K562 (cell line): ENCODE measurements around the gene ERC2. TPM values are rescaled to one million over a fixed set of nuclear protein-coding genes. Genes with fewer than 3 reads are reported as not detected.

Experiments
- ILK ChIP-seq: fragments of 450-650 bp; IDR thresholded peaks from 2 replicates; pipeline ENCODE4 v1.6.1; 2016; ENCODE audit warnings: missing genetic modification characterization, low read depth, mild to moderate bottlenecking, missing compliant biosample characterization, moderate library complexity, borderline replicate concordance
- LARP7 ChIP-seq: fragments of 450-650 bp; IDR thresholded peaks from 2 replicates; pipeline ENCODE4 v1.6.1; 2016
- MCM3 ChIP-seq: fragments of 450-650 bp; IDR thresholded peaks from 2 replicates; pipeline ENCODE4 v1.6.1; 2016
- MYNN ChIP-seq, 2 experiments: sonication (generic); formaldehyde crosslinking in 1 of 2; IDR thresholded peaks; 2 replicates each; pipeline versions ENCODE4 v1.5.0 to v1.6.1; 2016 to 2020; ENCODE audit warnings: antibody characterized with exemption in 1 of 2, missing genetic modification reagents in 1 of 2
- SIX5 ChIP-seq, 2 experiments: IDR thresholded peaks; 2 replicates each; pipeline ENCODE4 v1.6.1; 2011; ENCODE audit warnings: low read length in 2 of 2, borderline replicate concordance in 1 of 2, low read depth in 1 of 2, mild to moderate bottlenecking in 1 of 2, moderate library complexity in 1 of 2; ENCODE audit not compliant: insufficient read depth in 1 of 2
- TSHZ1 ChIP-seq: fragments of 250-450 bp; sonication (Bioruptor Pico); IDR thresholded peaks from 2 replicates; pipeline ENCODE4 v1.4.0; 2020; ENCODE audit warnings: mild to moderate bottlenecking, moderate library complexity
- VEZF1 ChIP-seq: fragments of 200-800 bp; sonication (Bioruptor generic); IDR thresholded peaks from 2 replicates; pipeline ENCODE4 v1.6.1; 2017; ENCODE audit warnings: missing genetic modification characterization, missing compliant biosample characterization
- ZBED1 ChIP-seq: IDR thresholded peaks from 2 replicates; pipeline ENCODE4 v1.6.1; 2014
- ZNF695 ChIP-seq: fragments of 450-650 bp; formaldehyde crosslinking; IDR thresholded peaks from 2 replicates; pipeline ENCODE4 v1.4.0; 2020; ENCODE audit warnings: mild to moderate bottlenecking, moderate library complexity
- polyA plus RNA-seq, 8 experiments: library from polyadenylated mRNA; depleted of rRNA in 4 of 8; stranded (reverse) in 5 of 8; unstranded in 3 of 8; fragments of >200 nt; fragmentation: Nextera tagmentation in 2 of 8; fragmentation: Illumina TruSeq in 1 of 8; extraction: Ambion mirVana in 2 of 8; extraction: Trizol in 1 of 8; gene quantifications; 2 replicates each; pipeline versions ENCODE4 v1.2.1 to v1.2.3, GENCODE V29; 2011 to 2014; ENCODE audit warnings: inconsistent platforms in 1 of 8, missing spikeins in 1 of 8
- total RNA-seq, 7 experiments: library from RNA; depleted of rRNA in 6 of 7; stranded (reverse); fragments of >200 nt in 6 of 7; fragmentation: Illumina TruSeq in 2 of 7; extraction: Trizol in 2 of 7; gene quantifications; 2 replicates each; pipeline versions ENCODE4 v1.2.1 to v1.2.3, GENCODE V29; 2011 to 2021; ENCODE audit warnings: low replicate concordance in 1 of 7

Gene ERC2
- total and polyA plus RNA-seq, 9 of the 15 experiments (the other 6 are each of a cell fraction or from before 2014, with no cell fraction given), result 0.04 to 0.18 (median 0.07) TPM; not detected in 2

GRCh38 chr3:55592572-55592971 is 875.7 kb downstream of the ERC2 start (continued):
- TF ChIP-seq ILK (tag) (no peak), MYNN (IDR thresholded peaks at IDR 0.05) (no peak), MYNN (CRISPR knock-in tag; IDR thresholded peaks at IDR 0.05) (no peak), MCM3 (no peak), ZBED1 (no peak), LARP7 (no peak), SIX5 (IDR thresholded peaks at IDR 0.05; ENCODE audit: borderline replicate concordance in 1 of 2, insufficient read depth in 1 of 2, low read depth in 1 of 2, low read length in 2 of 2) (no peak), VEZF1 (CRISPR knock-in tag) (no peak), TSHZ1 (CRISPR knock-in tag) (no peak), ZNF695 (CRISPR knock-in tag) (no peak)
